GM12892 (cell line): Measurements from ENCODE around the gene HOTAIR.

Source experiments
- POLR2A ChIP-seq: IDR thresholded peaks from 2 replicates; pipeline ENCODE4 v1.6.1; 2011; ENCODE audit warnings: low read depth, low read length, control low read depth
- POLR2AphosphoS5 ChIP-seq: IDR thresholded peaks from 2 replicates; pipeline ENCODE4 v1.6.1; 2011; ENCODE audit warnings: low read depth, low read length, control low read depth
- TAF1 ChIP-seq: IDR thresholded peaks from 2 replicates; pipeline ENCODE4 v1.6.1; 2011; ENCODE audit warnings: low read depth, mild to moderate bottlenecking, control low read depth, low read length, borderline replicate concordance

DNA sequence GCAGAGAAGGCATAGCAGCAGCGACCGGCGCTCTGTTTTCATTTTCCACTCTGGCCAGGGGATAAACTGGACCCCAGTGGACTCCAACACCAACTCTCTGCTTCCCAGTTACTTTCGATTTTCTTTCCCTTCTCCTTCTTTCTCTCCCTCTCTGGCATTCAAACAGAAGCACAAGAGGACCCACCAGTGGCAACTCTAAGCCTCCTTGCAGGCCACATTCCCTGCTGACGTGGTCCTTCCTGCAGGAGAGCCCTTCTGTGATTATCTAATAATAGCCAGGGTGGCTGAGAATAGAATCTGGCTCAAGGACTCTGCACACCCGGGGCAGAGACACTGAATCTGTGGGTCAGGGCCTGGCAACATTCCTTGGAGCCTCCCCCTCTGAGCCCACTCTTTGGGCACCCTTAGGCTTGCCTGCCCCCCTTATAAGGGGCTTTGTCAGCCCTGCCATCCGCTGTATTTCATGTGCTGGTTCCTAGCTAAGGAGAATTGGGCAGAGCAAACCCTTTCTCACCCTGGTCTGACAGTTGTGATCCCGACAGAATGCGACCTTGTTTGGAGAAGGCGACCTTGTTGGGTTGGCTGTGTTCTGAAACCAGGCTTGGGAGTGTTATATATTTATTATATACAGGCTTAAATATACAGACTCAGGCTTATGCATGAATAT is 45.3 kb upstream of the HOTAIR start:
- TF ChIP-seq TAF1 (no peak), POLR2AphosphoS5 (no peak), POLR2A (no peak)
